Neutrophil (primary cell): ENCODE results near the gene TLCD2.

Source experiments
- H3K27ac ChIP-seq: fragments of 200-600 bp; sonication (generic); 2 replicates; pipeline ENCODE4 v1.5.1; 2016; ENCODE audit warnings: mild to moderate bottlenecking, moderate library complexity
- H3K27me3 ChIP-seq: fragments of 200-600 bp; sonication (generic); 2 replicates; pipeline ENCODE4 v1.6.0; 2016; ENCODE audit warnings: mild to moderate bottlenecking
- H3K36me3 ChIP-seq: fragments of 200-600 bp; sonication (generic); 2 replicates; pipeline ENCODE4 v1.5.1; 2017
- H3K4me1 ChIP-seq, 2 experiments: fragments of 200-600 bp in 1 of 2; sonication (generic) in 1 of 2; 1 replicate in 1 of 2; 2 replicates in 1 of 2; pipeline versions ENCODE4 v1.5.1 to v1.6.1; 2013 to 2016; ENCODE audit warnings: low read depth in 1 of 2, low read length in 1 of 2, mild to moderate bottlenecking in 1 of 2, moderate library complexity in 1 of 2; ENCODE audit not compliant: control insufficient read depth in 1 of 2, insufficient read depth in 1 of 2
- H3K4me3 ChIP-seq, 2 experiments: fragments of 200-600 bp in 1 of 2; sonication (generic) in 1 of 2; 1 replicate in 1 of 2; 2 replicates in 1 of 2; pipeline ENCODE4 v1.5.1; 2013 to 2016; ENCODE audit warnings: low read depth in 1 of 2, low read length in 1 of 2, mild to moderate bottlenecking in 1 of 2, moderate library complexity in 1 of 2
- H3K9me3 ChIP-seq: fragments of 200-600 bp; sonication (generic); 2 replicates; pipeline ENCODE4 v1.5.1; 2016
- CTCF ChIP-seq: fragments of 200-600 bp; sonication (generic); IDR thresholded peaks from 2 replicates; pipeline ENCODE4 v1.5.1; 2016; ENCODE audit warnings: antibody characterized with exemption

Gene TLCD2

DNA sequence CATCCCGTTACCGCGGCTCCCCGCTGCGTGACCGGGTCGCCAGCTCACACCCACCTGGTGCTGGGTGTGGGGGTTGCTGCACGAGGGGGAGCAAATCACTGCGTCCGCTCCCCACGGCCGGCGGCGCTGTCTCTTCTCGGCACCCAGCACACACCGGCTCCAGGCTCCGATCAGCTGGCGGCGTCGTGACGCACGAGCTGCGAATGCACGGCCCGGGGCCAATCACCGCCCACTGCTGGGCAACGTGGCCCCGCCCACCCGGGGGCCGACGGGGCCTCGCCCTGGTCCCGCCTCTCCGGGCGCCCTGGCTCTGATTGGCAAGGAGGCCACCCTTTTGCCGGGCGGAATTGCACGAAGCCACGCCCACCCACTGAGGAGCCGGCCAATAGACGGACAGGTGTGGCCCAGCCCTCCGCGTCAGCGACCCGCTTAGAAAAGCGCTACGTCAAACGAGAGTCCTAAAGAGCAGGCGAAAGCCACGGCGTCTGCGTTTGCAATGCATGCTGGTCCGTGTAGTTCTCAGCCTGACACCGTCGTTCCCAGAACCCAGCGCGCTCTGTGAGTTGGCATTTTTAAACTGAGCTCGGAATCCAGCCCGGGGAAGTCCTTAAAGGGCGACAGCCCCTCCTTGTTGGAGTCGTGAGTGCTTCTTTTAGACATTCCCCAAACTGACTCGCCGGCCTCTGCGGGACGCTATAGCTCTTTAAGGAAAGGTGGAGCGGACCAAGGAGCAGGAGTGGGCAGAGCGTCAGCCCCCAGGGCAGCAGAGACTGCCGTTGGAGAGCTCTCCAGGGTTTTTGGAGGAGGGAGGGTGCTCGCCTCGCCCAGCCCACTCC is 6.1 kb upstream of the TLCD2 start:
- H3K4me1 ChIP-seq: peaks cover 38 to 40% of the 10 kb centered on the region in 2 experiments
- peaks cover 22% of the 10 kb centered on the region for H3K36me3 ChIP-seq
- H3K27me3 ChIP-seq: peaks cover 33% of the 10 kb centered on the region
- TF ChIP-seq CTCF: peak; percentile 38
- H3K27ac ChIP-seq: peak overlapping the region; percentile 97
- H3K4me3 ChIP-seq: peak overlapping the region; percentile 83 to 91
- H3K9me3 ChIP-seq: no peaks in the 10 kb centered on the region

GRCh38 chr17:1715803-1716075 is 5.6 kb upstream of the TLCD2 start:
- peaks cover 38 to 44% of the 10 kb centered on the region in 2 experiments for H3K4me1 ChIP-seq
- peaks cover 38% of the 10 kb centered on the region for H3K27me3 ChIP-seq
- H3K27ac ChIP-seq: peak overlapping the region; percentile 97

DNA sequence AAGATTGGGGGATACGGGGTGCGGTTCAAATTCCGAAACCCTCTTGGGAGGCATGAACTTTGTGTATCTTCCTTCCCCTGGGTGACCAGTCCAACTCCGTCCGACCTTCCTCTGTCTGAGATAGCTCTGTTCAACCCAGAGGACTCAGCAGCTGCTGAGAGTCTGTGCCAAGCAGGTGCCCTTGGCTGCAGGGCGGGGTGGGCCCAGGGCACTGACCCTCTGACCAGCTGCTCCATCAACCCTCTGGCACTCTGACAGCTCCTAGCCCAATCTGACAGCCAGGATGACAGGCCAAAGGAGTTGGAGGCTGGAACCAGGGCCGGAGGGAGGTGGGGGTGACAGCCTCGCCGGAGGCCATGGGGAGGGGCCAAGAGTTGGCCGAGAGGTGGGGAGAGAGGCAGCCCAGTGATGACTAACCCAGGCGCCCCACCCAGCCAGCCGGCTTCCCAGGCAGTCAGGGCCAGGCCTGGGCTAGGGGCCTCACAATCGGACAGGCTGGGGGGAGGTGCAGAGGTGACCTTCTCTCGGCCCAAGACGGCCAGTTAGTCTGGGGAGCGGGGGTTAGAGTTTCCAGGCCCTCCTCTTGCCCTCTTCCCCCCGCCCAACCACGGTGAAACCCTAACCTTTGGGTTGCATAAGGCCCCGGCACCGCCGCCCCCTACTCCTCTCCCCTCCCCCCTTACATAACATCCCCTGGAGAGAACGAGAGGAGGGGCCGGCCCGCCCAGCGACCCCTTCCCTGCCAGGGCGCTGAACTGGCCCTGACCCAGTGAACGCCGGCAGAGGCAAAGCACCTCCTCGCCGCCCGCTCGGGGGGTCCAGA is 5.0 kb upstream of the TLCD2 start:
- Histone ChIP-seq H3K4me1 (peaks cover 41 to 49% of the 10 kb centered on the region in 2 experiments), H3K27ac (peak overlapping the region; percentile 97)

More at GRCh38 chr17:1715803-1716075, 5.6 kb upstream of the TLCD2 start:
- H3K4me3 ChIP-seq: peak overlapping the region; percentile 77 to 91
- no peak for TF ChIP-seq CTCF
- peaks cover 22% of the 10 kb centered on the region for H3K36me3 ChIP-seq
- H3K9me3 ChIP-seq: no peaks in the 10 kb centered on the region

GRCh38 chr17:1714427-1714979 is 4.3 kb upstream of the TLCD2 start:
- Histone ChIP-seq H3K4me1 (peaks cover 45 to 56% of the 10 kb centered on the region in 2 experiments), H3K4me3 (peak overlapping the region; percentile 77 to 91), H3K36me3 (peaks cover 22% of the 10 kb centered on the region), H3K9me3 (no peaks in the 10 kb centered on the region), H3K27me3 (peaks cover 51% of the 10 kb centered on the region), H3K27ac (peak overlapping the region; percentile 97)
- no peak for TF ChIP-seq CTCF

More for the DNA sequence above, 5.0 kb upstream of the TLCD2 start:
- Histone ChIP-seq H3K36me3 (peaks cover 22% of the 10 kb centered on the region), H3K4me3 (peak overlapping the region; percentile 77 to 91), H3K27me3 (peaks cover 44% of the 10 kb centered on the region), H3K9me3 (no peaks in the 10 kb centered on the region)
- TF ChIP-seq CTCF: no peak

GRCh38 chr17:1713878-1714426 is 3.8 kb upstream of the TLCD2 start:
- peaks cover 56% of the 10 kb centered on the region for H3K27me3 ChIP-seq
- H3K9me3 ChIP-seq: no peaks in the 10 kb centered on the region
- H3K4me3 ChIP-seq: peak overlapping the region in 1 of 2 experiments; percentile 91
- H3K36me3 ChIP-seq: peaks cover 22% of the 10 kb centered on the region
- TF ChIP-seq CTCF: no peak
- no peak overlapping the region for H3K27ac ChIP-seq
- peaks cover 50 to 62% of the 10 kb centered on the region in 2 experiments for H3K4me1 ChIP-seq
